Fibroblast of the conjunctiva (primary cell): ENCODE data around the gene GNG10.
"Not testable (repeated sequence)": the region's sequence is repeated elsewhere in the genome, so short reads cannot be mapped to it uniquely, and the experiment has no call there.

Source experiments
- DNase-seq: peaks from one replicate; pipeline ENCODE4 v3.0.0-alpha.2; 2010; ENCODE audit warnings: low read depth

The GNG10 gene

GRCh38 chr9:111661150-111661801 lies at the start of gene GNG10:
TSS of gene GNG10 (plus strand) at chr9:111661605. CDS start at chr9:111661635, 30 bp downstream.
- DNase-seq: no peak

- no peak for DNase-seq
Measured at GRCh38 chr9:111613436-111614040, 47.9 kb upstream of the GNG10 start.

GRCh38 chr9:111615928-111616327 lies 45.5 kb upstream of the GNG10 start:
- no peak for DNase-seq

- DNase-seq: not testable (repeated sequence)
Measured at GRCh38 chr9:111617349-111617748, 44.1 kb upstream of the GNG10 start.

- no peak for DNase-seq
Measured at GRCh38 chr9:111621895-111622480, 39.4 kb upstream of the GNG10 start.

GRCh38 chr9:111622626-111623025 lies 38.8 kb upstream of the GNG10 start:
- DNase-seq: no peak

GRCh38 chr9:111627260-111627963 lies 34.0 kb upstream of the GNG10 start:
- DNase-seq: no peak

GRCh38 chr9:111628411-111628810 lies 33.0 kb upstream of the GNG10 start:
- DNase-seq: no peak

- no peak for DNase-seq
Measured at GRCh38 chr9:111630182-111630963, 31.0 kb upstream of the GNG10 start.

GRCh38 chr9:111630964-111631213 lies 30.5 kb upstream of the GNG10 start:
- DNase-seq: no peak

GRCh38 chr9:111631214-111631971 lies 30.0 kb upstream of the GNG10 start, which contains the start of gene DNAJC25:
TSS of gene DNAJC25 (plus strand) at chr9:111631334. CDS start at chr9:111631408, 74 bp downstream.
- peak; percentile 98 for DNase-seq

- DNase-seq: no peak
Measured at GRCh38 chr9:111632060-111632459, 29.3 kb upstream of the GNG10 start.

GRCh38 chr9:111632695-111633388 lies 28.6 kb upstream of the GNG10 start:
- no peak for DNase-seq

- DNase-seq: no peak
Measured at GRCh38 chr9:111633389-111633736, 28.0 kb upstream of the GNG10 start.

GRCh38 chr9:111634860-111635259 lies 26.5 kb upstream of the GNG10 start:
- no peak for DNase-seq

GRCh38 chr9:111637421-111637950 lies 23.9 kb upstream of the GNG10 start:
- DNase-seq: no peak

- DNase-seq: no peak
Measured at GRCh38 chr9:111644195-111644772, 17.1 kb upstream of the GNG10 start.

GRCh38 chr9:111645806-111646205 lies 15.6 kb upstream of the GNG10 start:
- no peak for DNase-seq

GRCh38 chr9:111646417-111646816 lies 15.0 kb upstream of the GNG10 start:
- DNase-seq: no peak

- DNase-seq: no peak
Measured at GRCh38 chr9:111648066-111648465, 13.3 kb upstream of the GNG10 start.
